GM12865 (cell line): Measurements from ENCODE around the gene LMTK2.

Source experiments
- DNase-seq: peaks from one replicate; pipeline ENCODE4 v3.0.0; 2010; ENCODE audit warnings: low read depth
- H3K4me3 ChIP-seq: 2 replicates; pipeline ENCODE4 v1.5.1; 2011; ENCODE audit warnings: mild to moderate bottlenecking, low read depth, low read length, control low read depth
- CTCF ChIP-seq: IDR thresholded peaks from 2 replicates; pipeline ENCODE4 v1.5.1; 2011; ENCODE audit warnings: low read length, control low read depth, low read depth, inconsistent platforms; ENCODE audit not compliant: insufficient read depth; ENCODE audit errors: missing control alignments

The LMTK2 gene

GRCh38 chr7:98202367-98203195, 95.9 kb downstream of the LMTK2 start:
- H3K4me3 ChIP-seq, result peak overlapping the region; percentile 45
- DNase-seq, result peak; percentile 98
- no peak for TF ChIP-seq CTCF

- DNase-seq, result peak; percentile 83
- H3K4me3 ChIP-seq, result peak overlapping the region; percentile 45
- no peak for TF ChIP-seq CTCF
Measured at GRCh38 chr7:98203261-98203963, 96.8 kb downstream of the LMTK2 start.

GRCh38 chr7:98203964-98204605, 97.4 kb downstream of the LMTK2 start:
- no peak for DNase-seq
- TF ChIP-seq CTCF, result no peak
- peak overlapping the region; percentile 45 for H3K4me3 ChIP-seq

- no peak for TF ChIP-seq CTCF
- H3K4me3 ChIP-seq, result no peak overlapping the region
- no peak for DNase-seq
Measured at GRCh38 chr7:98204670-98205069, 98.0 kb downstream of the LMTK2 start.

GRCh38 chr7:98205162-98205845, 98.6 kb downstream of the LMTK2 start:
- DNase-seq, result no peak
- no peak for TF ChIP-seq CTCF
- no peak overlapping the region for H3K4me3 ChIP-seq

- no peak overlapping the region for H3K4me3 ChIP-seq
- DNase-seq, result no peak
- TF ChIP-seq CTCF, result no peak
Measured at GRCh38 chr7:98206451-98207330, 100.0 kb downstream of the LMTK2 start.
